ENCODE measurements around the gene TEAD4.

Gene TEAD4

DNA sequence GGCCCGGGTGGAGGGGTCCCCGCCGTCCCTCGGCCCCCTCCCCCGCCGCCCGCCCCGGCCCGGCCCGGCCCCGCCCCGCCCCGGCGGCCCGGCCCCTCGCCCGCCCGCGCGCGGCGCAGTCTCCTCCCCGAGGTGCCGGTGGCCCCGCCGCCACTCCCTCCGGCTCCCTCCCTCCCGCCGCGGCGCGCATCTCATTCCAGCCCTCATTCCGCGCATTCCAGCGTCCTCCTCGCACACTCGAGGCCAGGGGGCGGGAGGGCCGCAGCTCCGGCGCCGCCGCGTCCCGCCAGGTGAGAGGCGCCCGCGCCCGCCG is at the start of gene TEAD4:
TSS of gene TEAD4 (plus strand) at position 206 of the 313 bp plus-strand sequence.
- DNase-seq: no peak

DNA sequence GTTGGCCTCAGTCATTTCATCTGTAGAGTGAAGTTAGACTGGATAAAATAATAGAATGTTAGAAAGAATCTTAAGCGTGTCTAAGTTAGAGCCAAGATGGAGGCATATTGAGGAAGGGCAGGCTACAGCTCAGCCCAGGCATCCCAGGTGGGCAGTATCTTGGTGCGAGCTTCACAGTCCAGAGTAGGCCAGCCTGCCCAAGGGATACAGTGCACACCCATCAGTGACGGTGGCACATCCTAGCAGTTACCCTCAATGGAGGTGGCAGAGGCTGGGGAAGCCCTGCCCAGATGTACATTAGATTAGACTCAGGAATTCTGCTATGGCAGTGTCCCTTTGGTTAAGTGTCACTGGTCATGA is 47.0 kb upstream of the TEAD4 start:
- DNase-seq: no peak

DNA sequence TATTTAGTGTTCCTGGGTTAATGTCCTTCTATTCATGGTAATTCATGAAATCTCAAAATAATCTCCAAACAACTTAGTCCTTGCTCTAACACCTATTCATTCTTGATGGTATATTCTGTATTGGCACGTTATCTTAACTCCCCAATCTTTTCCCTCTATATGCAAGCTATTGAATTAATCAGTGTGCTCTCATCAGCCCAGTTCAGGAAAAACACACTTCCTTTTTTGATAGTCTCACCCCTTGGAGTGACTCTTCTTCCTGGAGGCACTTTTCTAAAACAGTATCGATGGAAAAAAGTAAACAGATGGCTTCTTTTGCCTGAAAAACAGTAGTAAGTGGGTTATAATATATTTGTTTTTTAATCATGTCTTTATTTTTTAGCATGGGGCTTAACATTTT is 39.9 kb upstream of the TEAD4 start:
- DNase-seq: no peak

DNA sequence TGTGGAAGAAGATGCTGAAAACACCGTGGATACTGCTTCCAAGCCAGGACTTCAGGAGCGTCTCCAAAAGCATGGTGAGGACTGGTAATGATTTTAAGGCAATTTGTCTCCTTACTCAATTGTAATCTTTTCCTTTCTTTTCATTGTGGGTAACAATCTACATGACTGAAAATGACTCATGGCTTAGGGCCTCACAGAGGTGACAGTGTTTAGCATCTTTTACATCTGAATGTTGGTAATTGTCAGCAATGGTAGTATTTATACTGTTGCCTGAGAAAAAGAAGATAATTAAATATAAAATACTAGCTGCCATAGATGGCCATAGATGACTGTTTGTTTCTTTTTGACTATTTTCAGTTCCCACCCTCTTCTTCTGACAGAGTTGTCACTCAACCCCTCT is 36.9 kb upstream of the TEAD4 start:
- no peak for DNase-seq

DNA sequence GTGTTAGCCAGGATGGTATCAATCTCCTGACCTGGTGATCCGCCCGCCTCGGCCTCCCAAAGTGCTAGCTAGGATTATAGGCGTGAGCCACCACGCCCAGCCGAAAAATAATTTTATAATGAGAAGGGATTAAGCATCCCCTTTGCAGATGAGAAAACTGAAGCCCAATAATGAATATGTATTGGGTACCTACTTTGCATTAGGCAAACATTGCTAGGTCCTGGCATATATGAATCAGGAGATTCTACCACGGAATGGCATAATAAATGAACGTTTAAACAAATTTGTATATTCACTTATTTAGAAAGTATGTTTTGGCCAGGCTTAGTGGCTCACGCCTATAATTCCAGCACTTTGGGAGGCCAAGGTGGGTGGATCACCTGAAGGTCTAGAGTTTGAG is 36.1 kb upstream of the TEAD4 start:
- no peak for DNase-seq

DNA sequence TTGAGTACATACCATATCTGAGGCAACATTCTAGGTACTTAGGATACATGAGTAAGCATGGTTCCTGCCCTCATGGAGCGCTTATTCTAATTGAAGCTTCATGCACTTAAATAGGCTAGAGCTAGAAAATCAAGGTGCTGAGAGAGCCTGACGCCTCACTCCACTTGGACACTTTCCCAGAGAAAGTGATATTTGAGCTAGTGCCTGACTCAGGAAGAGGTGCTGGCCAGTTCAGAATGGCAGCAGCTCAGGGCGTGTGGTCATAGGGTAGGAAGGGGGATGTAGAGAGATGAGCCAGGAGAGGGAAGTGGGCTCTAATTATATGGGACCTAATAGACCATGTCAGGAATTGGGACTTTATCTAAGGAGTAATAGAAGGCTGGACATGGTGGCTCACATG is 35.2 kb upstream of the TEAD4 start:
- DNase-seq: no peak

DNA sequence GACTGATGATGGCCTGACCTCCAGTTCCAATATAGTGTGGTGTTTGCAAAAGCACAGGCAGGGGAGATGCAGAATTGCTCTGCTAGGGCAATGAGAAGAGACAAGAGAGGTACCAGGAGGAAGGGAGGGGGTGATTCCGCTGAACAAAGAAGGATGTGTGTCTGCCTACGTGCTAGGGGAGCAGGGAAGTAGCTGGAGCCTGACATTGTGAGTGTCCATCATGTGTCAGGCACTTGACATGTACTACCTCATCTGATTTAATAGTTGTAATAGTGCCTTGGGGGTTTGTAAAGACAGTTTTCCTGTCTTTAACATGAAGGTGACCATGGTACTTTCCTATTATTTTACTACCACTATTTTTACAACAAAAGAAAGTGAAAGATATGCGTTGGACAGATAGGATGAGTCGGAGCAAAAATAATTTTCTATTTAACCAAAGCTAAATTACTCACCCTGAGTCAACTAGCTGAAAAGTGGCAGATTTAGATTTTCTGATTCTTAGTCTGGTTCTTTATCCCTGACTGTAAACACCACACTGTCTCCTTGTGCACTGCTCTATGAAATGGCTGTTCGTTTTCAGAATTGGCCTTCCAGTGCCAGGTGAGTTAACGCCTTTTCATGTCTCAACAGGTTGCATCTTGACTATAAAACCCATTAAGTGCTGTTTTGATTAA is 33.7 kb upstream of the TEAD4 start:
- no peak for DNase-seq

DNA sequence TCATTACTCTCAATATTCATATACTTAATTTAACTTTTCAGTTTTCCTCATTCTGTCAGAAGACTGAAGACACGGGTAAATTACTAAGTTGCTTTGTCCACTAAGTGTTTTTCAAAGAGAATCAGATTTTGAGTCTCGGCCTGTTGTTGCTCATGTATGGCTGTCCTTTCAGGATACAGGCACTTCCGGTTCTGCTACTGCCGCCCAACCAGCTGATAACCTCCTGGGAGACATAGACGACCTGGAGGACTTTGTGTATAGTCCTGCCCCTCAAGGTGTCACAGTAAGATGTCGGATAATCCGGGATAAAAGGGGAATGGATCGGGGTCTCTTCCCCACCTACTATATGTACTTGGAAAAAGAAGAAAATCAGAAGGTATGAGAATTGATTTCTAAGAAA is 28.3 kb upstream of the TEAD4 start:
- no peak for DNase-seq

DNA sequence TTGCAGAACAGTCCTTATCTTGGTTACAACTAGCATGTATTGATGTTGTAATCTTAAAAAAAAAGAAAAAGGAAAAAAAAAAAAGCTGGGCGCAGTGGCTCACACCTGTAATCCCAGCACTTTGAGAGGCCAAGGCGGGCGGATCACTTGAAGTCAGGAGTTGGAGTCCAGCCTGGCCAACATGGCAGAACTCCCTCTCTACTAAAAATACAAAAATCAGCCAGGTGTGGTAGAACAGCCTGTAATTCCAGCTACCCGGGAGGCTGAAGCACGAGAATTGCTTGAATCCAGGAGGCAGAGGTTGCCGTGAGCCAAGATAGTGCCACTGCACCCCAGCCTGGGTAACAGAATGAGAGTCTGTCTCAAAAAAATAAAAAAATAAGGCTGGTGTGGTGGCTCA is 25.6 kb upstream of the TEAD4 start:
- no peak for DNase-seq

DNA sequence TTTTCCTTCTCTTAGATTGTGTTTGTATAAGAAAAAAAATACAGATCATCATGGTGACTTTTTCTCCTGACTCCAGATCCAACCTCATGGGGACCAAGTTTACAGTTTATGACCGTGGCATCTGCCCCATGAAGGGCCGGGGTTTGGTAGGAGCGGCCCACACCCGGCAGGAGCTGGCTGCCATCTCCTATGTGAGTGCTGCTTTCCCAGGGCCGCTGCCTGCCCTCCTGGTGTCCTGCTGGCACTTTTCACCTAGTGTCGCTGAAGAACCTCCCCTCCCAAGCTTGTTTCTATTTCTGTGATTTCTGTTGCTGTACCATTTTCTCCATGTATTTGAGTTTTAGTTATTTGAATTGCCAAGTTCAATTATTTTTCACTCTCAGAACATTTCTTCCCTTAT is 24.8 kb upstream of the TEAD4 start:
- DNase-seq: no peak

DNA sequence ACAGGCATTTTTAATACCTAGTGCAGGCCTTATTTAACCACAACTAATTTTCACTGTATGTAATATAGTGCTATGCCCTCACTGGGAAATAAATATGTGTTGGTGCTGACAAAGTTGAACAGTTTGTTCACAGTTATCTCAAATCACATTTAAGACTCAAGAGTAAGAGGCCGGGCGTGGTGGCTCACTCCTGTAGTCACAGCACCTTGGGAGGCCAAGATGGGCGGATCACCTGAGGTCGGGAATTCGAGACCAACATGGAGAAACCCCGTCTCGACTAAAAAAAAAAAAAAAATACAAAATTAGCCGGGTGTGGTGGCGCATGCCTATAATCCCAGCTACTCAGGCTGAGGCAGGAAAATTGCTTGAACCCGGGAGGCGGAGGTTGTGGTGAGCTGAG is 22.9 kb upstream of the TEAD4 start:
- DNase-seq: no peak

DNA sequence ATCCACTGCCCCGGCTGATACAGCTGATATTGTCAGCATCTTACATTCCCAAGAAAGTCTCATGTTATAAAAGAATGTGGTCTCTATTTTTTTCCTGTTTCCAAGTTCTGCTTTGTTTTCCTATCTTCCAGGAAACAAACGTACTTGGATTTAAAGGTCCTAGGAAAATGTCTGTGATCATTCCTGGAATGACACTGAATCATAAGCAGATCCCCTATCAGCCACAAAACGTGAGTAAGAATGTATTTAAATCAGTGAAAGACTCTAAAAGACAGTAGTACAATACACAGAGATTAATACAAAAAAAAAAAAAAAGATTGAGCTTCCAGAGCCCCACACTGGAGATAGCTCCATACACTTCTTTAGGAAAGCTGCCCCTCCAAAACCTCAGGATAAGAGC is 21.7 kb upstream of the TEAD4 start:
- no peak for DNase-seq

DNA sequence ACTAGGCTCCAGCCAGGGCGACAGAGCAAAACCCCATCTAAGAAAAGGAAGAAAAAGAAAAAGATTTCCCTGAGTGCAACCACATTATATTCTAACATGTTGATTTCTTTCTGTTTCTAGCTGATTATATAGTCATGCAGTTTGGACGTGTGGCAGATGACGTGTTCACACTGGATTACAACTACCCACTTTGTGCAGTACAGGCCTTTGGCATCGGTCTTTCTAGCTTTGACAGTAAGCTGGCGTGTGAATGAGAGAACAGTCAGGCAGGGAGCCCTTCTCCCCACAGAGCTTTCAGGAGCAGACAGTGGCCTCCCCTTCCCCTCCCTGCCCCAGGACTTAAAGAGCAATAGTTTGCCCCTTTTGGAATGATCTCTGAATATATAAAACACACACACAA is 20.0 kb upstream of the TEAD4 start:
- no peak for DNase-seq

DNA sequence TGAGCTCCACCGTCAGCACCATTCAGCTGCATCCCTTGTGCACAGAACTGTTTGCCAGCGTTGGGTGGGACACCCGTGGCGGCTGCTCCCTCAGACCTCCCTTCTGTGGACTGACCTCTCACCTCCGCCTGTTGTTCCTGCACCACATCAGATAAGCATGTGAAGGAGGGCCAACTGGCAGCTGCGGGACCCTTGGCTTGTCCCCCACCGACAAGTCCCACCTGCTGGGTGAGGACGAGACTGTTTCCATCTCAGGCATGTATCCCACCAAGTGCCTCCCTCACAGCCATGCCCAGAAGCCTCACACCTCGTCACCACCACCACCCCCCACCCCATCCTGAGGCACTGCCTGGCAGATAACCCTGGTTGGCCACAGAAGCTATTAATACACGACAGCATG is 18.6 kb upstream of the TEAD4 start:
- no peak for DNase-seq

DNA sequence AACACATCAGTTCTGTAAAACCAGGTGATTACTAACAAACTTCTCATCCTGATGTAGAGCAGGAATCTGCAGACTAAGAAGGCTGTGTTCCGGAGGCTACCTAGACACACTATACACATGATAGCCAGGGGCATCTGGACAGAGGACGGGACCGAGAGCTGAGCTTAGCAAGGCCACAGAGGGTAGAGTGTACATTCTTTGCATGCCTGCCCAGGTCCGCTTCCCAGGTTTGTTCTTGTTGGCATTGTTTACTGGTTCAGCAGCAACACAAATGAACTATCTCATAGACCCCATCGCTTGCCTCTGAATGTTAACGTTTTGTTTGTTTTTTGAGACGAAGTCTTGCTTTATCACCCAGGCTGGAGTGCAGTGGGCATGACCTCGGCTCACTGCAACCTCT is 17.7 kb upstream of the TEAD4 start:
- DNase-seq: no peak

DNA sequence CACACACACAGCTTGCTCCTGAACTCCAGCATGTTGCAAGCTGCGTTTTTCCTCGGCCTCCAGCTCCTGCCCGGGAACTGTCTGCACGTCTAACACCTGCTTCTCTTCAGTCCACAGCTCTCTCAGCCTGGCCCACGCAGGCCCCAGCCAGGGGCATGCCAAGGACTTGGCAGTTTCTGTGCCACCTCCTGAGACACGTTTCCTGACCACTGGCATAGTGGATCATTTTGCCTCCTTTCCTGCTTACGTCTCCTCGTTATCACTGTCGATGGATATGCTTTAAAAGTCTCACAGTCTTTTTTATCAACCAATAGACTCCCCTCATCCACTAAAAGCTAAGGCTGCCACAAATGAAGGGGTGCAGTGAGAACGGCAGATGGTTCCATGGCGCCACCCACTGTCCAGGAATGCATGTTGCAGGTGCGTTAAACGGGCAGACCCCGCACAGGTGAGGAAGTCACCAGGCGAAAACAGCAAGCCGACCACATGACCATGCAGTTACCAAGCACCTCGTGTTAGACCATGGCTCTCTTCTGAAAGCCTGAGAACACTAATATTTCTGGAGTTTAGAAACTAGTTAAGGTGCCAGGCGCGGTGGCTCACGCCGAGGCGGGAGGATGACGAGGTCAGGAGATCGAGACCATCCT is 14.7 kb upstream of the TEAD4 start:
- peak; percentile 19 for DNase-seq

DNA sequence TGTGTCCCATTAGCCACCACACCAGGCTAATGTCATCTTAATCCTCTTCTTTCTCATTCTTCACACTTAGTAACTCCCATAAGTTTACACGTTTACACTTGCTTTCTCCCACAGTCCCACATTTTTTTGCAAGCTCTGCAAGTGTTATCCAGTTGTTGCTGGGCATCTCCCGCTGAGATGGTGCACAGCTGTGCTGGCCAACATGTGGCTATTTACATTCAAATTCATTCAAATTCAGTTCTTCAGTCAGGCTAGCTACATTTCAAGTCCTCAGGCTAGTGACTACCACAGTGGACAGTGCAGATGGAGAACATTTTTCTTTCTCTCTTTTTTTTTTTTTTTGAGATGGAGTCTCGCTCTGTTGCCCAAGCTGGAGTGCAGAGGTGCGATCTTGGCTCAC is 9.8 kb upstream of the TEAD4 start:
- no peak for DNase-seq

DNA sequence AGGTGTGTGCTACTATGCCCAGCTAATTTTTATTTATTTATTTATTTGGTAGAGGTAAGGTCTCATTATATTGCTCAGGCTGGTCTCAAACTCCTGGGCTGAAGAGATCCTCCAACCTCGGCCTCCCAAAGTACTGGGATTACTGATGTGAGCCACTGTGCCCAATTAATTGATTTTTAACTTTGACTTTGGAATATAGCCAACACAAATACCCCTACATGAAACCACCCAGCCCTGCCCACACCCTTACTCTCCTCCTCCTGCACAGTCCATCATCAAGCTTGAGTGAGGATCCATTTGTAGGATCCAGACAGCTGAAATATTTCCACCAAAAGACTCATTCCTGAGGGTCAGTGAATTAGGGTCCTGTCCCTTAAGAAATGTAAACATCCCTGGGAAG is 3.3 kb upstream of the TEAD4 start:
- no peak for DNase-seq

DNA sequence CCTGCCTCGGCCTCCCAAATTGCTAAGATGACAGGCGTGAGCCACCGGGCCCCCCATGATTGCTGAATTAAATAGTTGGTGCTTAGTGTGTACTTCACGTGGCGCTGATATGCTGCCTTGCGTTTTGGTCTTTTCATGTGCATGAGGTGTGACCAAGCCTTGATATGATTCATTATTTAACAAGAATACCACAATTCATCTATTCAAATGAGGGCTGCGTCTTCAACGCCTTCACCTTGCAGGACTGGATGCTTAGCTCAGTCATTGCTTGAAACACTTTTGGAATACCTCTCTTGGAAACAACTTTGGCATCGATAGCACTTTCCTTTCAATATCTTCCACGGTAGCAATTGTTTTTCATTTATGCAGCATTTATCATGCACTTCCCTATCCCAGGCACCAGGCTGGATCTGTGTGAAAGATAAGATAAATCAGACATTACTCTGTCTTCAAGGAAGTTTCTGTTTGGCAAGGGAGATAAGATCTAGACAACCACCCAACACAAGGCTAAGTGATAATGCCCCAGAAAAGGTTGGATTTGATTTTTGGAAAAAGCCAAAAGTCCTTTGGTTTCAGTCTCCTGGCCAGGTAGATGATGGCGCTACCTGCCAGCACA is 1.3 kb upstream of the TEAD4 start:
- DNase-seq: no peak

DNA sequence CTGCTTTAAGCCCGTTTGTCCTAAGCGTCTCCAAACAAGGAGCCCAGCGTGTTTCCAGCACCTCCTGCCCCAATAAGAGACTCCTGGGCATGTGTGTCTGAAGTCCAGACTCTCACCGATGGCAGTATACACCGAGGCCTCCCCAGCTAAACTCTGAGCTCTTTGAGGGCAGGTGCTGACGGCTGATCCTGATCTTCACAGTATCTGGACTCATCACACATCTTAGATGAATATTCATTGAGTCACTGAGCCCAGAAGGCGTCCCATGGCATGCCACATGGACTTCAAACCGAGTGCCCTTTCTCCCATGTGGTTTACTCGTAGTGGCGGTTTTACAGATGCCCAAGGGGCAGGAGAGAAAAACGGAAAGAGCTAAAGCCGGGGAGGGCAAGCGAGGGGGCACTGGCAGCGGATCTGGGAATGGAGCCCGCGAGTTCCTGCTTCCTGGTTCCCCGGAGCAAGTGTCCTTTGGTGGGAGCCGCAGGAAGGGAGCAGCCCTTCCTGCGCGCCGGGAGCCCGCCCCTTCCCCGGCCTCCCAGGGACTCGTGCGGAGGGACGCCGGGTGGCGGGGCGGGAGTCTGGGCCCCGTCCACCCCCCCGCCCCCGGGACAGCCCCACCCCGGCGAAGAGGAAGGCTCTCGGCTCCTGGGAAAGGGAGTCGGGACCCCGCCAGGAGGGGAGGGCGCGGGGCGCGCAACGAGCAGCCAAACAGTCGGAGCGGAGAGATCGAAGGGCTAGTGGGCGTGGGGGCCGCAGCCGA is 585 bp upstream of the TEAD4 start:
- DNase-seq: no peak

DNA sequence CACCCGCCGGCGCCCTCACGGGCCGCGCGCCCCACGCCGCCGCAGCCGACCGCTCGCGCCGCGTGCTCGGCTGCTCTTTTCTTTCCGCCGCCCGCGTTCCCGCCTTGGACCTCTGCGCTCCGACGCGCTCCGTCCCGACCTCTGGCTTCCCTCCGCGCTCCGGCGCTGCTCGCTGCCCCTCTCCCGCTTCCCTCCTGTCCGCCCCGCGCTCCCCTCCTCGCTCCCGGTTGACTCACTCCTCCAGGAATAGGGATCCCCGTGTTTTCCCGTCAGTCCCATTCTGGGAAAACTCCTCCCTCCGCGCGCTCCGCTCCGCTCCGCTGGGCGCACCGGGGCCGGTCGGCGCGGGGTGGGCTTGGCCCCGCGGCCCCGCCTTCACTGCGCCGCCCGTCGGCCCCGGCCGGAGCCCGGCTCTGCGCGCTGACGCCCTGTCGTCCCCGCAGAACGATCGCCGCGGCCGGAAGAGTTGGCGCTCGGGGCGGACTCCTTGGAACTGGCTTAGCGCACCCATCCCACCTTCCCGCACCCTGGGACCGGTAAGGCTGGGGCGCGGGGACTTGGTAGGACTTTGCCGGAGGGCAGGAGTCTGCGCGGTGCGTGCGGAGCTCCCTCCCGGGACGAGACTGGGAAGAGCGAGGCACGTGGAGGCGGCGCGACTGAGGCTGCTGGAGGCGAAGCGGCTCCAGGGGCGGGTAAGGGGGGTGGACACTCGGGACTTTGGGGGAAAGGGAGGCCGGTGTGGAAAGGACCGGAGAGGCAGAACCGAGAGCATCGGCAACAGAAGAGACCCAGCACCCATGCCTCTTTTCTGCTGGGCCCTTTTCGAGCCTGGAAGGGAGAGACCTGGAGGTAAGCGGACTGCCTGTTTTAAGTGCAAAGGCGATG is 550 bp downstream of the TEAD4 start:
- no peak for DNase-seq

DNA sequence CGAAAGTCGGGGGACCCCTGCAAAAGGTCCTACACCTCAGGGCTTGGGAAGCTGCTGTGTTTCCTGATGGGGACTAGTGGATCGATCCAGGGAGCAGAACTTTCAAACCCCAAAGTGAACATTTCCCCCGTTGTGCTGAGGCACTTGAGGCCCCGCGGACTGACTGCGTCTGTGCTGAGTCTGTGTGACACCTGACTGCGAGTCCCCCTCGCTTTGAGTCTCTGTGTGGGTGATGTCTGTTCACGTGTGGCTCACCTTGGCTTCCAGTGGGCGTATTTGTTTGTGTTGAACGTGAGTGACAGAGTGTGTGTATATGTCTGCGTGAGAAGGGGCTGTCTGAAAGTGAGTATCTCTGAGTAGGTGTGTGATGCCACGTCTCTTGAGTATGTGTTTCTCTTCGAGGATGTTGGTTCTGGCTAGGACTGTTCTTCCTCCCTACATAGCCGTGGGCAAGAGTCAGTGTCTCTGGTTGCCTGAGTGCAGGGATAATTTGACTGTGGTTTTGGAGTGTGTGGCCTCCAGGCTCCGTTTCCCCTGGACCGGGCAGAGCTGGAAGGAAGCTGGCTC is 1.3 kb downstream of the TEAD4 start:
- DNase-seq: no peak

All from activated CD4-positive, alpha-beta T cell treated with anti-CD3 and anti-CD28 coated beads for 1 hour (primary cell).